MM.1S (cell line): ENCODE data around the gene ANGPT4.

Experiments
- DNase-seq: peaks from one replicate; pipeline ENCODE4 v3.0.0-alpha.2; 2015
- H2AFZ ChIP-seq: fragments of 300-600 bp; sonication (generic); 2 replicates; pipeline ENCODE4 v1.6.0; 2016; ENCODE audit warnings: antibody characterized with exemption, low read length
- H3F3A ChIP-seq: fragments of 300-600 bp; sonication (generic); 2 replicates; pipeline ENCODE4 v1.6.1; 2016; ENCODE audit warnings: mild to moderate bottlenecking, antibody characterized with exemption, low read length, moderate library complexity, mixed read lengths; ENCODE audit not compliant: insufficient read depth
- H3K27ac ChIP-seq: fragments of 300-600 bp; sonication (generic); 2 replicates; pipeline ENCODE4 v1.5.1; 2016; ENCODE audit warnings: mild to moderate bottlenecking, low read length
- H3K27me3 ChIP-seq: fragments of 300-600 bp; sonication (generic); replicated peaks from 2 replicates; pipeline ENCODE4 v1.6.0; 2016; ENCODE audit warnings: low read length; ENCODE audit not compliant: insufficient read depth
- H3K36me3 ChIP-seq: fragments of 300-600 bp; sonication (generic); replicated peaks from 2 replicates; pipeline ENCODE4 v1.6.1; 2016; ENCODE audit warnings: mild to moderate bottlenecking, low read length, mixed read lengths; ENCODE audit not compliant: insufficient read depth
- H3K4me1 ChIP-seq: fragments of 300-600 bp; sonication (generic); 2 replicates; pipeline ENCODE4 v1.6.1; 2016; ENCODE audit warnings: low read length, mixed read lengths
- H3K4me2 ChIP-seq: fragments of 300-600 bp; sonication (generic); 2 replicates; pipeline ENCODE4 v1.6.0; 2016; ENCODE audit warnings: low read depth, low read length
- H3K4me3 ChIP-seq: fragments of 300-600 bp; sonication (generic); 2 replicates; pipeline ENCODE4 v1.5.1; 2016; ENCODE audit warnings: low read length, mixed read lengths
- H3K79me2 ChIP-seq: fragments of 300-600 bp; sonication (generic); 2 replicates; pipeline ENCODE4 v1.6.1; 2016; ENCODE audit warnings: mixed run types, low read length, mixed read lengths
- H3K9ac ChIP-seq: fragments of 300-600 bp; sonication (generic); 2 replicates; pipeline ENCODE4 v1.6.1; 2016; ENCODE audit warnings: low read length, mixed read lengths
- H3K9me2 ChIP-seq: fragments of 300-600 bp; sonication (generic); replicated peaks from 2 replicates; pipeline ENCODE4 v1.6.1; 2016; ENCODE audit warnings: mild to moderate bottlenecking, low read length, mixed read lengths; ENCODE audit not compliant: insufficient read depth
- H3K9me3 ChIP-seq: fragments of 300-600 bp; sonication (generic); replicated peaks from 2 replicates; pipeline ENCODE4 v1.6.1; 2016; ENCODE audit warnings: mild to moderate bottlenecking, low read length, mixed read lengths; ENCODE audit not compliant: insufficient read depth
- H4K20me1 ChIP-seq: fragments of 300-600 bp; sonication (generic); 2 replicates; pipeline ENCODE4 v1.6.1; 2016; ENCODE audit warnings: mild to moderate bottlenecking, low read length, moderate library complexity, mixed read lengths; ENCODE audit not compliant: insufficient read depth
- CTCF ChIP-seq: fragments of 300-600 bp; sonication (generic); IDR thresholded peaks from 2 replicates; pipeline ENCODE4 v1.5.1; 2016; ENCODE audit warnings: antibody characterized with exemption, low read length, mixed read lengths
- EZH2 ChIP-seq: fragments of 300-600 bp; sonication (generic); optimal IDR thresholded peaks from 2 replicates; pipeline ENCODE3; 2017; ENCODE audit warnings: low read depth, mild to moderate bottlenecking, antibody characterized with exemption, low read length, mixed read lengths
- EZH2phosphoT487 ChIP-seq: fragments of 300-600 bp; sonication (generic); IDR thresholded peaks from 2 replicates; pipeline ENCODE4 v1.6.1; 2018; ENCODE audit warnings: antibody characterized with exemption, low read length

Gene ANGPT4

GRCh38 chr20:909641-910040, 6.5 kb downstream of the ANGPT4 start:
- Histone ChIP-seq H3K4me1 (no peaks in the 10 kb centered on the region), H3K9ac (no peak overlapping the region), H3K4me2 (no peak overlapping the region), H3K36me3 (no peaks in the 10 kb centered on the region), H3K79me2 (no peaks in the 10 kb centered on the region), H3K4me3 (no peak overlapping the region), H3K9me3 (no peaks in the 10 kb centered on the region), H3K27ac (no peak overlapping the region), H3K27me3 (peaks cover 4% of the 10 kb centered on the region; the same call in 1 of the 2 replicates), H4K20me1 (no peaks in the 10 kb centered on the region), H3K9me2 (no peaks in the 10 kb centered on the region), H2AFZ (no peak overlapping the region), H3F3A (no peaks in the 10 kb centered on the region)
- DNase-seq = no peak
- TF ChIP-seq EZH2 (no peak), CTCF (no peak), EZH2phosphoT487 (no peak)

- H3K4me1 ChIP-seq = no peaks in the 10 kb centered on the region
- H3K4me2 ChIP-seq = no peak overlapping the region
- no peaks in the 10 kb centered on the region for H3K27me3 ChIP-seq
Measured at GRCh38 chr20:906703-907270, 9.3 kb downstream of the ANGPT4 start.

GRCh38 chr20:906001-906520, 10.1 kb downstream of the ANGPT4 start:
- Histone ChIP-seq H4K20me1 (no peaks in the 10 kb centered on the region), H3K4me2 (no peak overlapping the region)
- no peak for DNase-seq

More at GRCh38 chr20:906703-907270, 9.3 kb downstream of the ANGPT4 start:
- no peaks in the 10 kb centered on the region for H4K20me1 ChIP-seq
- H3F3A ChIP-seq = no peaks in the 10 kb centered on the region
- no peak for DNase-seq
- H3K9me2 ChIP-seq = no peaks in the 10 kb centered on the region
- H3K27ac ChIP-seq = no peak overlapping the region
- H3K9me3 ChIP-seq = no peaks in the 10 kb centered on the region
- H3K79me2 ChIP-seq = no peaks in the 10 kb centered on the region
- no peak overlapping the region for H3K4me3 ChIP-seq
- H3K9ac ChIP-seq = no peak overlapping the region
- no peak overlapping the region for H2AFZ ChIP-seq
- TF ChIP-seq EZH2phosphoT487 (no peak), EZH2 (no peak), CTCF (no peak)
- no peaks in the 10 kb centered on the region for H3K36me3 ChIP-seq

More at GRCh38 chr20:906001-906520, 10.1 kb downstream of the ANGPT4 start:
- H3K27ac ChIP-seq = no peak overlapping the region
- no peak overlapping the region for H3K4me3 ChIP-seq
- H3K36me3 ChIP-seq = no peaks in the 10 kb centered on the region
- no peaks in the 10 kb centered on the region for H3F3A ChIP-seq
- H3K9ac ChIP-seq = no peak overlapping the region
- H3K27me3 ChIP-seq = no peaks in the 10 kb centered on the region
- H3K9me3 ChIP-seq = no peaks in the 10 kb centered on the region
- TF ChIP-seq EZH2 (no peak), EZH2phosphoT487 (no peak), CTCF (no peak)
- no peaks in the 10 kb centered on the region for H3K79me2 ChIP-seq
- no peak overlapping the region for H2AFZ ChIP-seq
- H3K9me2 ChIP-seq = no peaks in the 10 kb centered on the region
- H3K4me1 ChIP-seq = no peaks in the 10 kb centered on the region
